ENCODE data around the gene LRRK1. TPM values are rescaled to one million over a fixed set of nuclear protein-coding genes. Genes with fewer than 3 reads are reported as not detected.

The LRRK1 gene
- total and polyA plus RNA-seq, 2 experiments from 2014 or later = 2.6 to 4.5 TPM

DNA sequence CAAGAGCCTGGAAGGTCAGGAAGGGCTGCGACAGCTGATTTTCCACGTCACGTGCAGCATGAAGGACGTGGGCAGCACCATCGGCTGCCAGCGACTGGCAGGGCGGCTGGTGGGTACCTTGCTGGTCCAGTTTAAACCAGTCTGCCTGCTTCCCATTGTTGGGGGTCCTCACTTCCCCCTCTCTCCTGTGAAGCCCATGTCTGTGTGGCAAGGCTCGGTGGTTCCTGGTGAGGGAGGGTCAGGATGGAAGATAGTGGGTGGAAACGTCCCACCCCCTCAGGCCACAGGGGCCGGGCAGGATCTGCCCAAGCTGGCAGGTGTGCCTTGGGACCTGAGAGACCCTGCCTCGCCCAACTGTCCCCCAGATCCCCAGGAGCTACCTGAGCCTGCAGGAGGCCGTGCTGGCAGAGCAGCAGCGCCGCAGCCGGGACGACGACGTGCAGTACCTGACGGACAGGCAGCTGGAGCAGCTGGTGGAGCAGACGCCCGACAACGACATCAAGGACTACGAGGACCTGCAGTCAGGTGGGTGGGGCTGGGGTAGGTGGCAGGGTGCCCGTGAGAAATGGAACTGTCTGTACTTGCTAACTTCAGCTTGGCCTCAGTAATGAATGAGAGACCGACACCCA lies 108.2 kb downstream of the LRRK1 start:
- TF ChIP-seq JUNB (IDR thresholded peaks at IDR 0.05; ENCODE audit: unreplicated experiment) (no peak), ZNF331 (CRISPR knock-in tag; IDR thresholded peaks at IDR 0.05; ENCODE audit: low read depth) (no peak), NANOG (IDR thresholded peaks at IDR 0.05; ENCODE audit: borderline replicate concordance) (no peak), CREB1 (CRISPR knock-in tag; IDR thresholded peaks at IDR 0.05; ENCODE audit: low read depth) (no peak), EZH2 (IDR thresholded peaks at IDR 0.05; ENCODE audit: low read depth, unreplicated experiment) (no peak), POLR2AphosphoS5 (IDR thresholded peaks at IDR 0.05; ENCODE audit: low read depth) (no peak), EZH2phosphoT487 (IDR thresholded peaks at IDR 0.05; ENCODE audit: unreplicated experiment) (no peak), STAT1 (IDR thresholded peaks at IDR 0.05; ENCODE audit: unreplicated experiment) (no peak), ZNF114 (CRISPR knock-in tag; IDR thresholded peaks at IDR 0.05) (no peak)
- TF ChIP-seq, protein P1, sequence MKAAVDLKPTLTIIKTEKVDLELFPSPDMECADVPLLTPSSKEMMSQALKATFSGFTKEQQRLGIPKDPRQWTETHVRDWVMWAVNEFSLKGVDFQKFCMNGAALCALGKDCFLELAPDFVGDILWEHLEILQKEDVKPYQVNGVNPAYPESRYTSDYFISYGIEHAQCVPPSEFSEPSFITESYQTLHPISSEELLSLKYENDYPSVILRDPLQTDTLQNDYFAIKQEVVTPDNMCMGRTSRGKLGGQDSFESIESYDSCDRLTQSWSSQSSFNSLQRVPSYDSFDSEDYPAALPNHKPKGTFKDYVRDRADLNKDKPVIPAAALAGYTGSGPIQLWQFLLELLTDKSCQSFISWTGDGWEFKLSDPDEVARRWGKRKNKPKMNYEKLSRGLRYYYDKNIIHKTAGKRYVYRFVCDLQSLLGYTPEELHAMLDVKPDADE (IDR thresholded peaks at IDR 0.05) = no peak
- TF ChIP-seq, protein P2, sequence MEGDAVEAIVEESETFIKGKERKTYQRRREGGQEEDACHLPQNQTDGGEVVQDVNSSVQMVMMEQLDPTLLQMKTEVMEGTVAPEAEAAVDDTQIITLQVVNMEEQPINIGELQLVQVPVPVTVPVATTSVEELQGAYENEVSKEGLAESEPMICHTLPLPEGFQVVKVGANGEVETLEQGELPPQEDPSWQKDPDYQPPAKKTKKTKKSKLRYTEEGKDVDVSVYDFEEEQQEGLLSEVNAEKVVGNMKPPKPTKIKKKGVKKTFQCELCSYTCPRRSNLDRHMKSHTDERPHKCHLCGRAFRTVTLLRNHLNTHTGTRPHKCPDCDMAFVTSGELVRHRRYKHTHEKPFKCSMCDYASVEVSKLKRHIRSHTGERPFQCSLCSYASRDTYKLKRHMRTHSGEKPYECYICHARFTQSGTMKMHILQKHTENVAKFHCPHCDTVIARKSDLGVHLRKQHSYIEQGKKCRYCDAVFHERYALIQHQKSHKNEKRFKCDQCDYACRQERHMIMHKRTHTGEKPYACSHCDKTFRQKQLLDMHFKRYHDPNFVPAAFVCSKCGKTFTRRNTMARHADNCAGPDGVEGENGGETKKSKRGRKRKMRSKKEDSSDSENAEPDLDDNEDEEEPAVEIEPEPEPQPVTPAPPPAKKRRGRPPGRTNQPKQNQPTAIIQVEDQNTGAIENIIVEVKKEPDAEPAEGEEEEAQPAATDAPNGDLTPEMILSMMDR (conservative IDR thresholded peaks at IDR 0.05; ENCODE audit: low read depth in 2 of 2) = no peak
- TF ChIP-seq, protein P3, sequence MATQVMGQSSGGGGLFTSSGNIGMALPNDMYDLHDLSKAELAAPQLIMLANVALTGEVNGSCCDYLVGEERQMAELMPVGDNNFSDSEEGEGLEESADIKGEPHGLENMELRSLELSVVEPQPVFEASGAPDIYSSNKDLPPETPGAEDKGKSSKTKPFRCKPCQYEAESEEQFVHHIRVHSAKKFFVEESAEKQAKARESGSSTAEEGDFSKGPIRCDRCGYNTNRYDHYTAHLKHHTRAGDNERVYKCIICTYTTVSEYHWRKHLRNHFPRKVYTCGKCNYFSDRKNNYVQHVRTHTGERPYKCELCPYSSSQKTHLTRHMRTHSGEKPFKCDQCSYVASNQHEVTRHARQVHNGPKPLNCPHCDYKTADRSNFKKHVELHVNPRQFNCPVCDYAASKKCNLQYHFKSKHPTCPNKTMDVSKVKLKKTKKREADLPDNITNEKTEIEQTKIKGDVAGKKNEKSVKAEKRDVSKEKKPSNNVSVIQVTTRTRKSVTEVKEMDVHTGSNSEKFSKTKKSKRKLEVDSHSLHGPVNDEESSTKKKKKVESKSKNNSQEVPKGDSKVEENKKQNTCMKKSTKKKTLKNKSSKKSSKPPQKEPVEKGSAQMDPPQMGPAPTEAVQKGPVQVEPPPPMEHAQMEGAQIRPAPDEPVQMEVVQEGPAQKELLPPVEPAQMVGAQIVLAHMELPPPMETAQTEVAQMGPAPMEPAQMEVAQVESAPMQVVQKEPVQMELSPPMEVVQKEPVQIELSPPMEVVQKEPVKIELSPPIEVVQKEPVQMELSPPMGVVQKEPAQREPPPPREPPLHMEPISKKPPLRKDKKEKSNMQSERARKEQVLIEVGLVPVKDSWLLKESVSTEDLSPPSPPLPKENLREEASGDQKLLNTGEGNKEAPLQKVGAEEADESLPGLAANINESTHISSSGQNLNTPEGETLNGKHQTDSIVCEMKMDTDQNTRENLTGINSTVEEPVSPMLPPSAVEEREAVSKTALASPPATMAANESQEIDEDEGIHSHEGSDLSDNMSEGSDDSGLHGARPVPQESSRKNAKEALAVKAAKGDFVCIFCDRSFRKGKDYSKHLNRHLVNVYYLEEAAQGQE (IDR thresholded peaks at IDR 0.05; ENCODE audit: unreplicated experiment) = no peak
- TF ChIP-seq, protein P4, sequence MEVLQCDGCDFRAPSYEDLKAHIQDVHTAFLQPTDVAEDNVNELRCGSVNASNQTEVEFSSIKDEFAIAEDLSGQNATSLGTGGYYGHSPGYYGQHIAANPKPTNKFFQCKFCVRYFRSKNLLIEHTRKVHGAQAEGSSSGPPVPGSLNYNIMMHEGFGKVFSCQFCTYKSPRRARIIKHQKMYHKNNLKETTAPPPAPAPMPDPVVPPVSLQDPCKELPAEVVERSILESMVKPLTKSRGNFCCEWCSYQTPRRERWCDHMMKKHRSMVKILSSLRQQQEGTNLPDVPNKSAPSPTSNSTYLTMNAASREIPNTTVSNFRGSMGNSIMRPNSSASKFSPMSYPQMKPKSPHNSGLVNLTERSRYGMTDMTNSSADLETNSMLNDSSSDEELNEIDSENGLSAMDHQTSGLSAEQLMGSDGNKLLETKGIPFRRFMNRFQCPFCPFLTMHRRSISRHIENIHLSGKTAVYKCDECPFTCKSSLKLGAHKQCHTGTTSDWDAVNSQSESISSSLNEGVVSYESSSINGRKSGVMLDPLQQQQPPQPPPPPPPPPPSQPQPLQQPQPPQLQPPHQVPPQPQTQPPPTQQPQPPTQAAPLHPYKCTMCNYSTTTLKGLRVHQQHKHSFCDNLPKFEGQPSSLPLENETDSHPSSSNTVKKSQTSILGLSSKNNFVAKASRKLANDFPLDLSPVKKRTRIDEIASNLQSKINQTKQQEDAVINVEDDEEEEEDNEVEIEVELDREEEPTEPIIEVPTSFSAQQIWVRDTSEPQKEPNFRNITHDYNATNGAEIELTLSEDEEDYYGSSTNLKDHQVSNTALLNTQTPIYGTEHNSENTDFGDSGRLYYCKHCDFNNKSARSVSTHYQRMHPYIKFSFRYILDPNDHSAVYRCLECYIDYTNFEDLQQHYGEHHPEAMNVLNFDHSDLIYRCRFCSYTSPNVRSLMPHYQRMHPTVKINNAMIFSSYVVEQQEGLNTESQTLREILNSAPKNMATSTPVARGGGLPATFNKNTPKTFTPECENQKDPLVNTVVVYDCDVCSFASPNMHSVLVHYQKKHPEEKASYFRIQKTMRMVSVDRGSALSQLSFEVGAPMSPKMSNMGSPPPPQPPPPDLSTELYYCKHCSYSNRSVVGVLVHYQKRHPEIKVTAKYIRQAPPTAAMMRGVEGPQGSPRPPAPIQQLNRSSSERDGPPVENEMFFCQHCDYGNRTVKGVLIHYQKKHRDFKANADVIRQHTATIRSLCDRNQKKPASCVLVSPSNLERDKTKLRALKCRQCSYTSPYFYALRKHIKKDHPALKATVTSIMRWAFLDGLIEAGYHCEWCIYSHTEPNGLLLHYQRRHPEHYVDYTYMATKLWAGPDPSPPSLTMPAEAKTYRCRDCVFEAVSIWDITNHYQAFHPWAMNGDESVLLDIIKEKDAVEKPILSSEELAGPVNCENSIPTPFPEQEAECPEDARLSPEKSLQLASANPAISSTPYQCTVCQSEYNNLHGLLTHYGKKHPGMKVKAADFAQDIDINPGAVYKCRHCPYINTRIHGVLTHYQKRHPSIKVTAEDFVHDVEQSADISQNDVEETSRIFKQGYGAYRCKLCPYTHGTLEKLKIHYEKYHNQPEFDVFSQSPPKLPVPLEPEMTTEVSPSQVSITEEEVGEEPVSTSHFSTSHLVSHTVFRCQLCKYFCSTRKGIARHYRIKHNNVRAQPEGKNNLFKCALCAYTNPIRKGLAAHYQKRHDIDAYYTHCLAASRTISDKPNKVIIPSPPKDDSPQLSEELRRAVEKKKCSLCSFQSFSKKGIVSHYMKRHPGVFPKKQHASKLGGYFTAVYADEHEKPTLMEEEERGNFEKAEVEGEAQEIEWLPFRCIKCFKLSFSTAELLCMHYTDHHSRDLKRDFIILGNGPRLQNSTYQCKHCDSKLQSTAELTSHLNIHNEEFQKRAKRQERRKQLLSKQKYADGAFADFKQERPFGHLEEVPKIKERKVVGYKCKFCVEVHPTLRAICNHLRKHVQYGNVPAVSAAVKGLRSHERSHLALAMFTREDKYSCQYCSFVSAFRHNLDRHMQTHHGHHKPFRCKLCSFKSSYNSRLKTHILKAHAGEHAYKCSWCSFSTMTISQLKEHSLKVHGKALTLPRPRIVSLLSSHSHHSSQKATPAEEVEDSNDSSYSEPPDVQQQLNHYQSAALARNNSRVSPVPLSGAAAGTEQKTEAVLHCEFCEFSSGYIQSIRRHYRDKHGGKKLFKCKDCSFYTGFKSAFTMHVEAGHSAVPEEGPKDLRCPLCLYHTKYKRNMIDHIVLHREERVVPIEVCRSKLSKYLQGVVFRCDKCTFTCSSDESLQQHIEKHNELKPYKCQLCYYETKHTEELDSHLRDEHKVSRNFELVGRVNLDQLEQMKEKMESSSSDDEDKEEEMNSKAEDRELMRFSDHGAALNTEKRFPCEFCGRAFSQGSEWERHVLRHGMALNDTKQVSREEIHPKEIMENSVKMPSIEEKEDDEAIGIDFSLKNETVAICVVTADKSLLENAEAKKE (CRISPR knock-in tag; IDR thresholded peaks at IDR 0.05) = no peak
- H3K4me1 ChIP-seq (ENCODE audit: insufficient read depth) = no peaks in the 10 kb centered on the region
- Mint-ChIP-seq H3K27ac (no peak overlapping the region), H3K4me1 (peaks cover 4% of the 10 kb centered on the region; the same call in 1 of the 3 replicates), H3K4me3 (no peak overlapping the region), H3K36me3 (ENCODE audit: low read depth) (no peaks in the 10 kb centered on the region), H3K27me3 (ENCODE audit: insufficient read depth, low read depth, poor library complexity) (peaks cover 10% of the 10 kb centered on the region), H3K9me3 (no peaks in the 10 kb centered on the region)
- H3K4me3 ChIP-seq = no peak overlapping the region
- no peaks in the 10 kb centered on the region for H3K27me3 ChIP-seq (ENCODE audit: insufficient read depth)
- H3K9me2 ChIP-seq (ENCODE audit: insufficient read depth) = no peaks in the 10 kb centered on the region
- no peaks in the 10 kb centered on the region for H3K36me3 ChIP-seq (ENCODE audit: insufficient read depth)
- H2AFZ ChIP-seq = peak overlapping the region; percentile 38; the same call in 1 of the 2 replicates
- H3K4me2 ChIP-seq = no peak overlapping the region
- no peaks in the 10 kb centered on the region for H4K20me1 ChIP-seq (replicated peaks; ENCODE audit: insufficient read depth)
- no peak overlapping the region for H3K27ac ChIP-seq (ENCODE audit: low read depth)
- H3K79me2 ChIP-seq (replicated peaks; ENCODE audit: insufficient read depth) = no peaks in the 10 kb centered on the region
- ATAC-seq = no peak
- no peak for DNase-seq (ENCODE audit: low spot score)
- H3F3A ChIP-seq (replicated peaks; ENCODE audit: low read depth) = no peaks in the 10 kb centered on the region

Measured in GM23338 (cell line).